ENCODE results near the gene SGTA.

SGTA gene

GRCh38 chr19:2809387-2810140 is 26.5 kb upstream of the SGTA start:
- no peak for DNase-seq

DNA sequence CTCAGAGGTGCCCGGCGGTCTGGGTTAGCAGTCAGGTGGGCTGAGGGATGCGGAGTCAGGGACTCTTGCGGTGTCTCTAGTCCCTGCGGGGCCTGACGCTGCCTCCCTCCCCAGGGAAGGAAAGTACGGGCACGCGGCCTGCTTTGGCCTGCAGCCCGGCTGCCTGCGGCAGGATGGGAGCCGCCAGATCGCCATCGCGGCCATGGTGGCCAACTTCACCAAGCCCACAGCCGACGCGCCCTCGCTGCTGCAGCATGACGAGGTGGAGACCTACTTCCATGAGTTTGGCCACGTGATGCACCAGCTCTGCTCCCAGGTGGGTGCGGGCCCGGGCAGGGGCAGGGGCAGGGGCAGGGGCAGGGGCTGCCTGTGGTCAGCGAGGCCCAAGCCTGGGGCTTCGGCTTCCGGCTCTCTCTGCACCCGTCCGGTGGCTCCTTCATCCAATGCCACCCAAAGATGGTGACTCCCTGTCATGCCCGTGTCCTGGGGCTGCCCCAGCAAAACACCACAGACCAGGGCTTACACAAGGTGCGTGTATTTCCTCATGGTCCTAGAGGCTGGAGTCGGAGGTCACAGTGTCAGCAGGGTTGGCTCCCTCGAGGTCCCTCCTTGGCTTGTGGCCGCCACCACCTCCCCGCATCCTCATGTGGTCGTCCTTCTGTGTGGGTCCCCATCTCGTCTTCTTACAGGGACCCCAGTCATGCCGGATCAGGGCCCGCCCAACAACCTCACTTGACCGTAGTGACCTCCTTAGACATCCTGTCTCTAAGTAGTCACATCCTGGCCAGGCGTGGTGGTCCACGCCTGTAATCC is 25.3 kb upstream of the SGTA start:
- DNase-seq: no peak

GRCh38 chr19:2807379-2808128 is 24.5 kb upstream of the SGTA start:
- DNase-seq: no peak

DNA sequence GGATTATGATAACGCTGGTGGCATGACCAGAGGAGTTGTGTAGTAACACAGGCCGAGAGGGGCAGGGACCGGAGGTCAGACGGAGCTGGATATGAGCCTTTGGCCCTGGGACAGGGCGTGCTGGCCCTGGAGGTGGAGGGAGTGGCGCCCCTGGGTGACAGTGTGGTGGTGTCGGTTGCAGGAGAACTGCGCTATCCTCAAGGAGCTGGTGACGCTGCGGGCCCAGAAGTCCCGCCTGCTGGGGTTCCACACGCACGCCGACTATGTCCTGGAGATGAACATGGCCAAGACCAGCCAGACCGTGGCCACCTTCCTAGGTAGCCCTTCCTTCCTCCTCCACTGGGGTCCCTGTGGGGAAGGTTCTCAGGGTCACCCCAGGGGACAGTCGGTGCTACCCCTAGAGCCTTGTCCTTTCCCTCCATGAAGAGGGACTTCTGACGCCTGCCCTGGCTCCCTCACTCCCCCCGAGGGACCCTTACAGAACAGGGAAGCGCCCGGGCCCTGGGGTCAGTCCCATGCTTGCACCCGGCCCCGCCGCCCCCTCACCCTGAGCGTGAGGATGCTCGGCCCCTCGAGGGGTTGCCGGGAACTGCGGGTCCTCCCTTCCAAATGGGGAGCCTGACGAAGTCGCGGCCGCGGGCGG is 23.8 kb upstream of the SGTA start:
- DNase-seq: no peak

- no peak for DNase-seq
These were observed 23.0 kb upstream of the SGTA start for GRCh38 chr19:2805991-2806649.

DNA sequence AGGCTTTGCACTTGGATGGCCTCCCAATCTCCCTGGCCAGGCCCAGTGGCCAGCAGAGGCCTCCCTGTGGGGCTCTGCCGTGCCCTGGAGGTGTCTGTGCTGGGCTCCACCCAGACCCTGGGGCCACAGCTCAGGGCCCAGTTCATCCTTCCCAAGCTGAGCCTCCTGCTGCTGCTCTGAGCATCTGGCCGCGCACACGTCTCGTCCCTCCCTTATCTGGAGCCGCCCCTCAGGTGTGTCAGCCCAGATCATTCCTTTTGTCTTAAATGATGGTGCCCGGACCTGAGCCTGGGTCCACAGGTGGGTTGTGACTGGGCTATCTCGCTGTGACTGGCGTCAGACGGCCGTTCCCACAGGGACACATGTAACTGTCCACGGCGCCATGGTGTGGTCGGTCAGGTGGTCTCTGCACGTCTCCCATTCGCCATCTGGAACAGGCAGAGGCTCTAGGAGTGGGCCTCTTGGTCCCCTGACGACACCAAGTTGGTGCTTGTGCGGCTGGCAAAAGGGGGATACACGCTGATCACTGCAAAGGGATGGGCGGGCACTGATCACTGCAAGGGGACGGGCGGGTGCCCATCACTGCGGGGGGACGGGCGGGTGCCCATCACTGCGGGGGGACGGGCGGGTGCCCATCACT is 22.3 kb upstream of the SGTA start:
- DNase-seq: no peak

- no peak for DNase-seq
These were observed 21.3 kb upstream of the SGTA start for GRCh38 chr19:2804156-2805004.

GRCh38 chr19:2803486-2804155 is 20.5 kb upstream of the SGTA start:
- no peak for DNase-seq

GRCh38 chr19:2802826-2803225 is 19.8 kb upstream of the SGTA start:
- DNase-seq: no peak

- no peak for DNase-seq
These were observed 17.4 kb upstream of the SGTA start for GRCh38 chr19:2800506-2800905.

GRCh38 chr19:2799273-2800020 is 16.4 kb upstream of the SGTA start:
- no peak for DNase-seq

GRCh38 chr19:2798733-2799132 is 15.7 kb upstream of the SGTA start:
- DNase-seq: no peak

- DNase-seq: no peak
These were observed 15.1 kb upstream of the SGTA start for GRCh38 chr19:2798158-2798685.

GRCh38 chr19:2797280-2797679 is 14.2 kb upstream of the SGTA start:
- no peak for DNase-seq

GRCh38 chr19:2796659-2797266 is 13.7 kb upstream of the SGTA start:
- no peak for DNase-seq

- no peak for DNase-seq
These were observed 13.0 kb upstream of the SGTA start for GRCh38 chr19:2795827-2796658.

GRCh38 chr19:2793577-2793976 is 10.5 kb upstream of the SGTA start:
- DNase-seq: no peak

GRCh38 chr19:2793126-2793525 is 10.1 kb upstream of the SGTA start:
- DNase-seq: no peak

Data from CD4-positive, alpha-beta T cell treated with Interleukin-17A for 4 hours (primary cell).